HCT116 (cell line): Measurements from ENCODE around the gene PTHLH. TPM values are rescaled to one million over a fixed set of nuclear protein-coding genes. Genes with fewer than 3 reads are reported as not detected.

ENCODE experiments used
- ATAC-seq: fragments of 200-7000 bp; cut with Tn5 transposase; 2 replicates; pipeline ENCODE4 v1.9.1; 2020; ENCODE audit warnings: mild to moderate bottlenecking, moderate library complexity
- BruUV-seq: library from RNA; stranded (reverse); fragments of 400-500 nt; replicated peaks from 2 replicates; lab custom pipeline; 2021; lab: Mats Ljungman, UMichigan
- CTCF ChIA-PET: fragments of 300-600 bp; sonication (Branson Sonifier 250); formaldehyde crosslinking; loops from one replicate; lab custom pipeline; 2021; ENCODE audit warnings: antibody characterized with exemption; lab: Charles Lee
- POLR2A ChIA-PET: fragments of 300-600, 350-600 bp; sonication (Branson Sonifier 250); formaldehyde crosslinking; loops from one replicate; lab custom pipeline; 2021; ENCODE audit warnings: antibody characterized with exemption; lab: Charles Lee
- RAD21 ChIA-PET, 2 experiments: fragments of 300-600 bp; sonication (Branson Sonifier 250); formaldehyde crosslinking; loops; one replicate each; lab custom pipeline; 2023; ENCODE audit warnings: low total read pairs in 2 of 2; ENCODE audit not compliant: uncharacterized antibody in 2 of 2, unreplicated experiment in 2 of 2, low non-redundant PET in 1 of 2; lab: Charles Lee
- DNase-seq: peaks from one replicate; pipeline ENCODE4 v3.0.0-alpha.2; 2010; ENCODE audit warnings: low read depth, low spot score
- H2AFZ ChIP-seq: fragments of 200-600 bp; shearing (Covaris generic), sonication (generic); 2 replicates; pipeline ENCODE4 v1.6.1; 2017; ENCODE audit warnings: low read depth, mixed run types, mixed read lengths, antibody characterized with exemption, low read length; ENCODE audit not compliant: poor library complexity, severe bottlenecking
- H3K27ac ChIP-seq: 2 replicates; pipeline ENCODE4 v1.5.1; 2012; ENCODE audit warnings: low read depth, low read length
- H3K27me3 ChIP-seq: fragments of 200-600 bp; sonication (generic); 2 replicates; pipeline ENCODE4 v1.6.1; 2016; ENCODE audit warnings: mixed run types, low read length, mixed read lengths; ENCODE audit not compliant: insufficient read depth
- H3K36me3 ChIP-seq, 2 experiments: fragments of 200-500 bp in 1 of 2; fragments of 200-600 bp in 1 of 2; sonication (Bioruptor generic) in 1 of 2; sonication (generic) in 1 of 2; 2 replicates each; pipeline versions ENCODE4 v1.5.1 to v1.6.1; 2014 to 2016; ENCODE audit warnings: low read length in 2 of 2, inconsistent platforms in 1 of 2, mixed read lengths in 1 of 2, mixed run types in 1 of 2; ENCODE audit not compliant: insufficient read depth in 2 of 2, control insufficient read depth in 1 of 2
- H3K4me1 ChIP-seq, 2 experiments: fragments of 200-600 bp in 1 of 2; sonication (generic) in 1 of 2; 2 replicates each; pipeline versions ENCODE4 v1.5.1 to v1.6.1; 2012 to 2017; ENCODE audit warnings: low read length in 2 of 2, inconsistent platforms in 1 of 2, mild to moderate bottlenecking in 1 of 2, mixed read lengths in 1 of 2, mixed run types in 1 of 2, moderate library complexity in 1 of 2; ENCODE audit not compliant: insufficient read depth in 2 of 2, control insufficient read depth in 1 of 2
- H3K4me2 ChIP-seq: fragments of 200-600 bp; sonication (generic); 2 replicates; pipeline ENCODE4 v1.6.1; 2017; ENCODE audit warnings: mixed run types, low read length, mixed read lengths
- H3K4me3 ChIP-seq, 2 experiments: fragments of 200-600 bp in 1 of 2; sonication (generic) in 1 of 2; replicated peaks in 1 of 2; 2 replicates each; pipeline ENCODE4 v1.5.1; 2011 to 2016; ENCODE audit warnings: low read length in 2 of 2, control low read depth in 1 of 2, low read depth in 1 of 2, mild to moderate bottlenecking in 1 of 2, mixed read lengths in 1 of 2, mixed run types in 1 of 2
- H3K79me2 ChIP-seq: fragments of 200-600 bp; sonication (generic); 2 replicates; pipeline ENCODE4 v1.6.1; 2017; ENCODE audit warnings: mild to moderate bottlenecking, mixed run types, low read length, moderate library complexity, mixed read lengths; ENCODE audit not compliant: insufficient read depth
- H3K9ac ChIP-seq: fragments of 200-600 bp; sonication (generic); 2 replicates; pipeline ENCODE4 v1.6.1; 2016; ENCODE audit warnings: low read length, mixed read lengths
- H3K9me2 ChIP-seq: fragments of 200-600 bp; sonication (generic), shearing (Covaris generic); 2 replicates; pipeline ENCODE4 v1.6.1; 2017; ENCODE audit warnings: mixed run types, mild to moderate bottlenecking, moderate library complexity; ENCODE audit not compliant: insufficient read depth
- H3K9me3 ChIP-seq, 2 experiments: fragments of 200-500 bp in 1 of 2; fragments of 200-600 bp in 1 of 2; sonication (Bioruptor generic) in 1 of 2; sonication (generic) in 1 of 2; 2 replicates each; pipeline ENCODE4 v1.6.1; 2014 to 2017; ENCODE audit warnings: low read length in 2 of 2, mixed read lengths in 2 of 2, inconsistent platforms in 1 of 2, low read depth in 1 of 2, mild to moderate bottlenecking in 1 of 2, mixed run types in 1 of 2, moderate library complexity in 1 of 2; ENCODE audit not compliant: control insufficient read depth in 1 of 2, insufficient read depth in 1 of 2
- H4K20me1 ChIP-seq: fragments of 200-600 bp; sonication (generic), shearing (Covaris generic); 2 replicates; pipeline ENCODE4 v1.6.1; 2017; ENCODE audit warnings: mixed run types, mild to moderate bottlenecking, moderate library complexity; ENCODE audit not compliant: insufficient read depth
- CTCF ChIP-seq, 3 experiments: fragments of 200-600 bp in 1 of 3; sonication (generic) in 1 of 3; IDR thresholded peaks in 2 of 3; conservative IDR thresholded peaks in 1 of 3; 2 replicates each; pipeline ENCODE4 v1.5.1; 2012 to 2017; ENCODE audit warnings: low read depth in 2 of 3, low read length in 2 of 3, antibody characterized with exemption in 1 of 3, borderline replicate concordance in 1 of 3, control low read depth in 1 of 3, mild to moderate bottlenecking in 1 of 3, mixed read lengths in 1 of 3, mixed run types in 1 of 3, moderate library complexity in 1 of 3; ENCODE audit not compliant: insufficient read depth in 1 of 3
- EGR1 ChIP-seq: IDR thresholded peaks from 2 replicates; pipeline ENCODE4 v1.6.1; 2012; ENCODE audit warnings: low read depth
- ELF1 ChIP-seq: IDR thresholded peaks from 2 replicates; pipeline ENCODE4 v1.6.1; 2012; ENCODE audit warnings: low read depth, borderline replicate concordance
- EZH2 ChIP-seq: fragments of 200-600 bp; sonication (generic); IDR thresholded peaks from 2 replicates; pipeline ENCODE4 v1.6.1; 2017; ENCODE audit warnings: antibody characterized with exemption, mixed run types
- EZH2phosphoT487 ChIP-seq: fragments of 200-600 bp; IDR thresholded peaks from 2 replicates; pipeline ENCODE4 v1.6.1; 2018; ENCODE audit warnings: antibody characterized with exemption, borderline replicate concordance
- FOSL1 ChIP-seq: IDR thresholded peaks from 2 replicates; pipeline ENCODE4 v1.6.1; 2012; ENCODE audit warnings: low read depth
- POLR2A ChIP-seq: IDR thresholded peaks from 2 replicates; pipeline ENCODE4 v1.7.0; 2011; ENCODE audit warnings: borderline replicate concordance; ENCODE audit not compliant: insufficient read depth, insufficient read length; ENCODE audit errors: extremely low read depth
- SIN3A ChIP-seq: IDR thresholded peaks from 2 replicates; pipeline ENCODE4 v1.6.1; 2012; ENCODE audit warnings: low read depth
- SP1 ChIP-seq: IDR thresholded peaks from 2 replicates; pipeline ENCODE4 v1.6.1; 2012; ENCODE audit warnings: low read depth
- SRF ChIP-seq: IDR thresholded peaks from 2 replicates; pipeline ENCODE4 v1.6.1; 2012; ENCODE audit warnings: low read depth
- YY1 ChIP-seq: IDR thresholded peaks from 2 replicates; pipeline ENCODE4 v1.6.1; 2011; ENCODE audit warnings: low read length, low read depth, moderate library complexity, mild to moderate bottlenecking; ENCODE audit not compliant: insufficient replicate concordance; ENCODE audit errors: extremely low read depth
- ZFX ChIP-seq: fragments of 450-650 bp; IDR thresholded peaks from 2 replicates; pipeline ENCODE4 v1.6.1; 2017
- intact Hi-C: fragments of 100-400 bp; cut with micrococcal nuclease; formaldehyde crosslinking; loops from 2 replicates; pipeline ENCODE4 v1.10.0; 2022
- total RNA-seq: library from RNA; stranded (reverse); gene quantifications from one replicate; pipeline ENCODE4 v1.2.1, GENCODE V29; 2021; ENCODE audit not compliant: unreplicated experiment

Gene PTHLH
- total RNA-seq, 1 experiment from 2014 or later, result not detected

GRCh38 chr12:28017126-28017872 is 44.8 kb upstream of the PTHLH start:
- no peak overlapping the region for H2AFZ ChIP-seq

More at GRCh38 chr12:28017126-28017872, 44.8 kb upstream of the PTHLH start:
- no peaks in the 10 kb centered on the region for H3K9me2 ChIP-seq
- no peaks in the 10 kb centered on the region for H3K4me1 ChIP-seq
- H3K9me3 ChIP-seq, result no peaks in the 10 kb centered on the region
- H3K27ac ChIP-seq, result no peak overlapping the region
- POLR2A ChIA-PET, result no interaction called here
- no TSS peak for BruUV-seq
- no peaks in the 10 kb centered on the region for H4K20me1 ChIP-seq
- intact Hi-C loops, result no loop called here
- no peak overlapping the region for H3K4me3 ChIP-seq
- no peak for DNase-seq
- RAD21 ChIA-PET, result no interaction called here
- TF ChIP-seq ZFX (no peak), YY1 (no peak), FOSL1 (no peak), EGR1 (no peak), SRF (no peak), CTCF (IDR thresholded peaks at IDR 0.05 in 2 of 3, conservative IDR thresholded peaks at IDR 0.05 in 1 of 3; ENCODE audit: borderline replicate concordance in 1 of 3, insufficient read depth in 1 of 3, low read depth in 2 of 3, low read length in 2 of 3) (no peak), EZH2 (no peak), ELF1 (no peak), SIN3A (no peak), EZH2phosphoT487 (no peak), POLR2A (no peak), SP1 (no peak)
- TF ChIP-seq, all 23 proteins: peak for 0
- ATAC-seq, result no peak
- Histone ChIP-seq H3K27me3 (no peaks in the 10 kb centered on the region), H3K4me2 (no peak overlapping the region), H3K9ac (no peak overlapping the region), H3K79me2 (no peaks in the 10 kb centered on the region), H3K36me3 (no peaks in the 10 kb centered on the region)
- CTCF ChIA-PET, result no interaction called here
